H54 (cell line): ENCODE results near the gene UTF1.

Source experiments
- DNase-seq: peaks from one replicate; pipeline ENCODE4 v3.0.0; 2011; ENCODE audit warnings: low spot score, mixed read lengths; ENCODE audit not compliant: insufficient read length
- FAIRE-seq: peaks from 3 replicates; lab custom pipeline; 2011; peaks lifted over from hg19 to GRCh38; lab: Jason Lieb, UNC
- POLR2A ChIP-seq: IDR thresholded peaks from 2 replicates; pipeline ENCODE4 v1.6.1; 2011; ENCODE audit warnings: low read depth, mild to moderate bottlenecking, low read length

The UTF1 gene, protein sequence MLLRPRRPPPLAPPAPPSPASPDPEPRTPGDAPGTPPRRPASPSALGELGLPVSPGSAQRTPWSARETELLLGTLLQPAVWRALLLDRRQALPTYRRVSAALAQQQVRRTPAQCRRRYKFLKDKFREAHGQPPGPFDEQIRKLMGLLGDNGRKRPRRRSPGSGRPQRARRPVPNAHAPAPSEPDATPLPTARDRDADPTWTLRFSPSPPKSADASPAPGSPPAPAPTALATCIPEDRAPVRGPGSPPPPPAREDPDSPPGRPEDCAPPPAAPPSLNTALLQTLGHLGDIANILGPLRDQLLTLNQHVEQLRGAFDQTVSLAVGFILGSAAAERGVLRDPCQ

DNA sequence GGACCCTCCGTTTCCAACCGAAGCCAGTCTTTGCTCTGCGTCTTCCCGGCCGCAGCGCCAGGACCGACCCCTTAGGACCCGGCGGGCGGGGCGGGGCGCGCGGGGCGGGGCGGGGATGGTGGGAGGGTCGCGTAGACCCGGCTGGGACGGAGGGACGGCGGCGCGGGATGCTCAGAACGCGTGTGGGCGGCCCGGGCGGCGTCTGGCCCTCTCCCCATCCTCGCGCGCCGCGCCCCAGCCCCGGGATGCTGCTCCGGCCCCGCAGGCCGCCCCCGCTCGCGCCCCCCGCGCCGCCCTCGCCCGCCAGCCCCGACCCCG lies at the start of gene UTF1:
TSS of gene UTF1 (plus strand) at position 174 of the 318 bp plus-strand sequence. CDS start at position 246, 72 bp downstream.
- DNase-seq = no peak
- no peak for FAIRE-seq
- no peak for TF ChIP-seq POLR2A

DNA sequence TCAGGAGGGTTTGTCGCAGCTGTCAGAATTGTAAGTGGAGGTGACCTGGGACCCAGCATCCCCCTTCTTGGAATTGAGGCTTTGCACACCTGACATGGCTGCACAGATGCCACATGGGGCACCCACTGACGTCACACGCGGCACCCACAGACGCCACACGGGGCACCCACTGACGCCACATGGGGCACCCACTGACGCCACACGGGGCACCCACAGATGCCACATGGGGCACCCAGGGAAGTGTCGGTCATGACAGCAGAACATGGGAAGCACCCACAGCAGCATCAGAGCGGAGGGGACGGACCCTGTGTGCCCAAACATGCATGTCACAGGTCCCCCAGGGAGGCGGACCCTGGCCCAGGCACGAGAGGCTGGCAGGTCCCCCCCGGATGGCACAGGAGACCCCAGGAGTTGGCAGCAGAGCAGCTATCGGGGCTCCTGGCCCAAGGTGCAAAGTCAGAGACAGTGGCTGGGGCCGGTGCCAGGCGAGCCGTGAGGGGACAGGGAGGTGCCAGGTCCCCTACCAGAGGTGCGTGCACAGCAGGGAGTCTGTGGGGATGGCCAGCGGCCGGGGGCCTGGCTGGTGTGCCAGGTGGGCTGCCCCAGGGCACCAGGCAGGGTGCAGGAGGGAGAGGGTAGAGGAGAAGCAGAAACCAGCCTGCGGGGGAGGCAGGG lies 48.9 kb upstream of the UTF1 start:
- TF ChIP-seq POLR2A = no peak
- FAIRE-seq = no peak
- no peak for DNase-seq

DNA sequence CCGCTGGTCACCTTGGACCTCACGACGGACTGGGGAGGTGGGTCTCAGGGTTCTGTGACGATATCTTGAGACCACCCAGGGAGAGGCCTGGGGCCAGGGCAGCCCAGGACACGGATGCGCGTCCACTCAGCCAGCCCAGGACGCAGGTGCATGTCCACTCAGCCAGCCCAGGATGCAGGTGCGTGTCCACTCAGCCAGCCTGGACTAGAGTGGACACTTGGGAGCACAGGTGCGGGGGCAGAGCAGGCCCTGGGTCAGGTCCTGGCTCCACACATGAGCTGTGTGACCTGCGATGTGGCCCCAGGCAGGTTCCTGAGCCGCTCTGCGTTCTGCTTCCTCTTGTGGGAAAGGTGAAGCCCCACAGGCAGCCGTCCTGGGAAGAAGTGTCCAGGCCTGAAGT lies 47.8 kb upstream of the UTF1 start:
- DNase-seq (no peak), FAIRE-seq (no peak)
- no peak for TF ChIP-seq POLR2A

DNA sequence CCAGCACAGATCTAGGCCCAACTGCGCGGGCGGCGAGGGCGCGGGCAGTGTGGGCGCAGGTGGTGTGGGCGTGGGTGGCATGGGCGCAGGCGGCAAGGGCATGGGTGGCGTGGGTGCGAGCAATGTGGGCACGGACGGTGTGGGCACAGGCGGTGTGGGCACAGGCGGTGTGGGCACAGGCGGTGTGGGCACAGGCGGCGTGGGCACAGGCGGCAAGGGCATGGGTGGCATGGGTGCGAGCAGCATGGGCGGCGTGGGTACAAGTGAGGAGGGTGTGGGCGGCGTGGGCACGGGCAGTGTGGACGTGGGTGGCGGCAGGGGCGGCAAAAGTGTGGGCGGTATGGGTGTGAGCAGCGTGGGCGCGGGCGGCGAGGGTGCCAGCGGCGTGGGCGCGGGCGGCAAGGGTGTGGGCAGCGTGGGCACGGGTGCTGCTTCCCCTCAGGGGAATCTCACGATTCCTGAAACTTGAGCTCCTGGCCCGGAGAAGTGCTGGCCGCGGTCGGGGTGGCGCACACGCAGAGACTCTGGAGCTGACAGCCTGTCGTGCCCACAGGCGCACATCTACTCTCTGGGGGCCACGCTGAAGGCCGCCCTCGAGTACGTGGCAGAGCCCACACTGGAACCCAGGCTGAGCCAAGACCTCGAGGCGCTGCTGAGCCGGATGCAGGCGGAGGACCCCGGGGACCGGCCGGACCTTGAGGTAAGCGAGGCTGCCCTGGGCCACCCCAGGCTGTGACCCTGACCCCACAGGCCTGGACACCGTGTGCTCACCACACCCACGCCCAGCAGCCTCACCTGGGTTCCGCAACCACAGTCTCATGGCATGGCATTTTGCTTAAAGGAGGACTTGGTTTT lies 47.0 kb upstream of the UTF1 start:
- DNase-seq (no peak), FAIRE-seq (no peak)
- no peak for TF ChIP-seq POLR2A

DNA sequence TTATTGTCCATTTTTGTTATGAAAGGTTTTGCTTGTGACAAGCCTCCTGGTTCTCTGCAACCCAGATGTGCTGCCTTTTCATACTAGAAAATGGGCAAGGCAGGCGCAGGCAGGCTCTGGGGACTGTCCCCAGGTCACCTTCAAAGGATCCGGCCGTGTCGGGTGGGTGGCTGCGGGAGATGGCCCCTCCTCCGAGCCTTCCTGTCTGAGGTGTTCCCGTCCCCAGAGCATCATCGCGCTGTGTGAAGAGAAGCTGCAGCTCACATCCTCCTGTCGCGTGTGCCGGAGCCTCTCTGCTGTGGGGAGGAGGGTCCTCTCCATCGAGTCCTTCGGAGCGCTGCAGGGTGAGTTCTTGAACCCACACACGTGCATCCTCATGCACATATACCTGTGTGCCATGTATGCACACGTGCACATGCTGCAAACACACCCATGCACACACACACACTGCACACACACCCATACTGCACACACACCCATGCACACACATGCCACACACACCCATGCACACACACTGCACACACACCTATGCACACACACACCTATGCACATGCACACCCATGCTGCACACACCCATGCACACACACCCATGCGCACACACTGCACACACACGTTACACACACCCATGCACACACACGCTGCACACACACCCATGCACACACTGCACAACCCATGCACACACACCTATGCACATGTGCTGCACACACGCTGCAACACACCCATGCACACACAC lies 46.2 kb upstream of the UTF1 start:
- TF ChIP-seq POLR2A = no peak
- FAIRE-seq (no peak), DNase-seq (no peak)

DNA sequence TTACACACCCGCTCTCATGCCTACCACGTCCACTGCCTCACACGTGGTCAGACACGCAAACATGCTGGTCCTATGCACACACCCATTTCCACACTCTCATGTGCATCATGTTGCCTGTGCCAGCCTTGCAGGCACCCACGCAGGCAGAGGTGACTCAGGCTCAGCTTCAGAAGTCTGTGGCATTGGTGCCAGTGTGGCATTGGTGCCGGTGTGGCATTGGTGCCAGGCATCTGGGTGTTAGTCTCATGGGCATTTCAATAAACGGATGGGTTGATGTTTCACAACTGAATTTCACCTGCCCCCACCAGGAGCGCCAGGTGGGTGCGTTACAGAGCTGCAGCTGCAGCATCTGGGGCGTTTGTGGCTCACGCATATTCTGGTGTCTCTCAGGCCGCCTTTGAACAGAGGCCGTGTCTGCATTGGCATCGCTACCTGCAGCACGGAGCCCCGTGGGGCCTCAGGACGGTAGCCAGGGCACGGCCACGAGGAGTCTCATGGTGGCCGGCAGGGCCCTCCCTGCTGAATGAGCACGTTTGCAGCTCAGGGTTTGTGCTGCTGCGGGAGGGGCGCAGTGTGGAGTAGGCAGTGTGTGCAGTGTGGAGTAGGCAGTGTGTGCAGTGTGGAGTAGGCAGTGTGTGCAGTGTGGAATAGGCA lies 45.3 kb upstream of the UTF1 start:
- DNase-seq (no peak), FAIRE-seq (no peak)
- TF ChIP-seq POLR2A = no peak

DNA sequence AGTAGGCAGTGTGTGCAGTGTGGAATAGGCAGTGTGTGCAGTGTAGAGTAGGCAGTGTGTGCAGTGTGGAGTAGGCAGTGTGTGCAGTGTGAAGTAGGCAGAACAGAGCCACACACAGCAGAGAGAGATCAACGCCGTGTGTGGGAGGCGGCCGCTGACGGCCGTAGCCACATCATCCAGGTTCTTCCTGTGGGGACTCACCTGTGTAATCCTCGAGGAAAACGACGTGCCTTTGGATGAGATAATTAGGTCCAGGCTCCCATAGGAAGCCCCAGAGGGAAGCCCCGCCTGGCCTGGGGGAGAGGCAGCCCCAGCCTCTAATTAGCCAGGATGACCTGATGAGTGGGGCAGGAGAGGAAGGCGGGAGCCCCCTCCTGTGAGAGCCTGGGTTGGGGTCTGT lies 44.6 kb upstream of the UTF1 start:
- no peak for TF ChIP-seq POLR2A
- FAIRE-seq (no peak), DNase-seq (no peak)

DNA sequence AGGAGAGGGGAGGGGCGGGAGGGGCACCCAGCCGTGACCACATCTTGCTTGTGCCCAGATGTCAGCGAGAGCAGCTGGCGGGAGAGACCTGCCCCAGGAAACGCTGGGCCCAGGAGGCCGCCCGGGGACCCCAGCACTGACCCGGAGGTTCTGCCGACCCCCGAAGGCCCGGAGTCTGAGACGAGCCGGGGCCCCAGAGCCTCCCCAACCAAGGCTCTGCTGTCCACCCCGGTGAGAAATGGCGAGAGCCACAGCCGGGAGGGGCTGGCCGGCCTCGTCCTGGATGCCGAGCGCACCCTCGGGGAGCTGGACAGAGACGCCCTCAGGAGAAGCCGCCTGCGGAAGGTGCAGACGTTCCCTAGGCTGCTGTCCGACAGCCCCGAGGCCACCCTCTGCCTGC lies 44.1 kb upstream of the UTF1 start:
- no peak for TF ChIP-seq POLR2A
- FAIRE-seq (no peak), DNase-seq (no peak)

DNA sequence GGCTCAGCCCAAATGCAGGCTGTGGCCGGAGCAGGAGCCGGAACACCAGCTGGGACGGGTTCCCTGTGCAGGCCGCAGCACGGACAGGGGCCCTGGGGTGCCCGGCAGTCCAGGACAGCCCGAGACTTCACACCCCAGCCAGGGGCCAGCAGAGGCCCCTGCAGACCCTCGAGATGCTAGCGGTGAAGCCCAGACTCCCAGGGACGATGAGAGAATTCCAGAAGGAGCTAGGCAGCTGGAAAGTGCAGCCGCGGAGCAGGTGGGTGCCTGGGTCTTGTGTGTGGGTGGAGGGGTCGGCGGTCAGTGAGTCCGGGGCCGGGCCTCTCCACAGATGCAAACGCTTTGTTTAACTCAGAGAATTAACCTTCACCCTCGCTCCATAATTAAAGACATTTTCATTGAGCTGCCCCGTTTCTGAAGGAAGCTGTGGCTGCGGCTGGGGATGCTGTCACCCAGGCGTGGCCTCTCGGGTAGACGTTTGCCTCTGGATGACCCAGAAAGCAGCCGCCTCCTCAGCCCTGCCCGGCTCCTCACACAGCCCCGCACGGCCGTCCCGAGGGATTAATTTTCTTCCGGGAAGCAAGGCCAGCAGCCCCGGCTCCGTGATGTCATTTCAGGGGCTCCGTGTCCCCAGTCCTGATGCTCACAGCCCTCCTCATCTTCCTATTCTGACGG lies 43.5 kb upstream of the UTF1 start:
- no peak for DNase-seq
- FAIRE-seq = no peak
- no peak for TF ChIP-seq POLR2A

DNA sequence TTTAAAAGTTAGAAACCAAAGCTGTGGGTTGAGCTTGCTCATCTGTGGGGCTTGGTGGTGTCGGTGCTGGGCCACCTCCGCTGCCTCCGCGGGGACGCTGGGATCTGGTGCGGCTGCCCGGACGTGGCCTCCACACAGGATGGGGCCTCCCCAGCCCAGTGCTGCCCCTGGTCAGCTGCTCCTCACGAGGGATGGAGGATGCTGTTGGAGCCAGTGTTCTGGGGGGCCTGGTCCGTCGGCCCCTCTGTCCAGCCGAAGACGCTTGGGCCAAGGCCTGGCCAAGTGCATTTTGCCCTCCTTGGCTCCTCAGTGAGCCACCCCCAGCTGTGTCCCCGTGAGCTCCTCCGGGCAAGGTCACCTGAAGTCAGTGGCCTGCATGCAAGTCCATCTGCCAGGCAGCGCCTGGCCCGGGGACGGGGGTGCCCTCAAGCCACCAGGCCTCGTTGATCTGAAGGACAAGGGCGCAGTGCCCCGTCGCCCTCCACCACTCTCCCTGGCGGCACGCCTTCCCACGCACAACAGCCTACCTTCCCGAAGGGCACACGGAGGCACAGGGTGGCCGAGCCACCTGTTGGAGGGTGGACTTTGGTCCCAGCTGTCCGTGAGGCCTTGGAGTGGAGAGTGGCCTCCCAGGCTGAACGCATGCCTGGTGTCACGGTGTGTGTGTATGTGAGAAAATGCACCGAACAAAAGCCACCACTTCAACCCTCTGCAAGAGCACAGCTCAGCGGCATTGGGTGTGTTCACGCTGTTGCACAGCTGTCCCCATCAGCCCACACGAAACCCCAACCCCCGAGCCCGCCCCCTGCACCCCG lies 42.7 kb upstream of the UTF1 start:
- DNase-seq (no peak), FAIRE-seq (no peak)
- no peak for TF ChIP-seq POLR2A

DNA sequence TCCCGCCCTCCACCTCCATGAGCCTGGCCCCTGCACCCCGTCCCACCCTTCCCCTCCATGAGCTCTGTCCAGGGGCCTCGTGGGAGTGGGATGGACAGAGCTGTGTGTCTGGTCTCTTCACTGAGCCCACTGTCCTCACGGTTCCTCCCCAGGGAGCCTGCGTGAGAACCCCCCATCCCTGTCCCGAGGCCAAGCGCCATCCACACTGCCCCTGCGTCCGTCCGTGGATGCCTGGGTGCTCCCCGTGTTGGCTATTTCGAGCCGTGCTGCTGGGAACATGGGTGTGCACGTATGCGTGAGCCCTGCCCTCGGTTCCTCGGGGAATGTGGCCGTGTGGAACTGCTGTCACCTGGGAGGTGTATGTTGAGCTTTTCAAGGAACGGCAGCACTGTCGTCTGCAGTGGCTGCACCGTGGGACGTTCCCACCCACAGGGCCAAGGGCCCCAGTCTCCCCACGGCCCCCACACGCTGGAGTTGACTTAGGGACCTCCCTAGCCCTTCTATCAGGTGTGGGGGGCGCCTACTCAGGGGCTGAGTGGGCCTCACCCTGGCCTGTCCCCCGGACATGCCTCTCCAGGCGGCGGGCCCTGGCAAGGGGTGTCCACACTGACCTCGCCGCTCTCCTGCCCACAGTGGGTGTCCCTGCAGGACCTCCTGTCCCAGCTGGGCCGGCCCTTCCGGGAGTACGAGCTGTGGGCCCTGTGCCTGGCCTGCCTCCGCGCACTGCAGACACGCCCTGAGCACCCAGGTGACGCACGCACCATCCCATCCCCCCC lies 41.9 kb upstream of the UTF1 start:
- DNase-seq (no peak), FAIRE-seq (no peak)
- TF ChIP-seq POLR2A = no peak
